Stomach (tissue), 4 donors: ENCODE measurements around the gene PERCC1.

Experiments used
- CTCF ChIP-seq, 7 experiments: fragments of 450-650 bp in 4 of 7; fragments of 200-600 bp in 3 of 7; sonication (generic) in 3 of 7; IDR thresholded peaks; one replicate each; pipeline ENCODE4 v1.5.1; 2016 to 2019; ENCODE audit warnings: antibody characterized with exemption in 7 of 7, control low read depth in 2 of 7, mild to moderate bottlenecking in 1 of 7
- EP300 ChIP-seq: sonication (generic); formaldehyde crosslinking; IDR thresholded peaks from one replicate; pipeline ENCODE4 v1.6.1; 2017; ENCODE audit warnings: antibody characterized with exemption
- POLR2A ChIP-seq, 4 donors: fragments of 450-650 bp; IDR thresholded peaks; one replicate each; pipeline ENCODE4 v1.6.1; 2016; ENCODE audit warnings: antibody characterized with exemption in 4 of 4, control low read depth in 2 of 4, mild to moderate bottlenecking in 1 of 4, moderate library complexity in 1 of 4
- POLR2AphosphoS5 ChIP-seq, 3 donors: sonication (generic); formaldehyde crosslinking; IDR thresholded peaks; one replicate each; pipeline ENCODE4 v1.6.1; 2016; ENCODE audit warnings: antibody characterized with exemption in 3 of 3

DNA sequence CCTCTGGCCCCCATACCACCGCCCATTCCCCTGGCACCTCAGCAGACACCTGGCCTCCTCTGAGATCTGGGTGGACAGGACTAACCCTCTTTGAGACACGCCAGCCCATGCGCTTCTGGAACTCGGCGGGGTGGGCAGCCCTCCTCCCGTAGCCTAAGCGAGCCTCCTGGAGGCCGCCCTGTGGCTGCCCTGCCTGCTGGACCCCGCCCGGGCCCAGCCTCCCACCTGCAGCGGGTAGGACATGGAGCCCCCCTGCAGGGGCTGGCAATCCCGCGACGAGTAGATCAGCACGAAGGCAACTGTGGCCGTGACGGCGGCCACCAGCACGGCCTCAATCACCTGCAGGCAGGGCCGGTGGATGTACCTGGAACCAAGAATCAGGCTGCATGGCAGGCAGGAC is 21.7 kb downstream of the PERCC1 start:
- no peak for TF ChIP-seq POLR2A (IDR thresholded peaks at IDR 0.05)
- no peak for TF ChIP-seq CTCF (IDR thresholded peaks at IDR 0.05)
- TF ChIP-seq POLR2AphosphoS5 (IDR thresholded peaks at IDR 0.05): no peak
- TF ChIP-seq EP300: no peak
